KMS-11 (cell line): Measurements from ENCODE around the gene RMRP.

Experiments used
- H2AFZ ChIP-seq: fragments of 200-600 bp; sonication (generic); 2 replicates; pipeline ENCODE4 v1.6.1; 2016; ENCODE audit warnings: antibody characterized with exemption, mixed run types, low read depth
- H3K27ac ChIP-seq: fragments of 200-600 bp; sonication (generic); 2 replicates; pipeline ENCODE4 v1.6.1; 2016; ENCODE audit warnings: mild to moderate bottlenecking, mixed run types
- H3K27me3 ChIP-seq: fragments of 200-600 bp; sonication (generic); 2 replicates; pipeline ENCODE4 v1.6.1; 2017; ENCODE audit warnings: mild to moderate bottlenecking, low read depth, mixed run types, moderate library complexity; ENCODE audit not compliant: insufficient read depth
- H3K36me3 ChIP-seq: fragments of 200-600 bp; sonication (generic); 2 replicates; pipeline ENCODE4 v1.6.1; 2017; ENCODE audit warnings: mild to moderate bottlenecking, mixed run types; ENCODE audit not compliant: insufficient read depth
- H3K4me1 ChIP-seq: fragments of 200-600 bp; sonication (generic); 2 replicates; pipeline ENCODE4 v1.6.1; 2016; ENCODE audit warnings: mild to moderate bottlenecking, low read depth, mixed run types; ENCODE audit not compliant: poor library complexity, severe bottlenecking
- H3K4me2 ChIP-seq: fragments of 200-600 bp; sonication (generic); 2 replicates; pipeline ENCODE4 v1.7.0; 2016; ENCODE audit warnings: mild to moderate bottlenecking, mixed run types
- H3K4me3 ChIP-seq: fragments of 200-600 bp; sonication (generic); IDR thresholded peaks from 2 replicates; pipeline ENCODE4 v1.6.1; 2017; ENCODE audit warnings: low read depth, low read length, mixed read lengths; ENCODE audit not compliant: insufficient read depth
- H3K79me2 ChIP-seq: fragments of 200-600 bp; sonication (generic); 2 replicates; pipeline ENCODE4 v1.6.1; 2016; ENCODE audit warnings: low read depth, mixed run types; ENCODE audit not compliant: insufficient read depth
- H3K9ac ChIP-seq: fragments of 200-600 bp; sonication (generic); 2 replicates; pipeline ENCODE4 v1.6.1; 2016; ENCODE audit warnings: mild to moderate bottlenecking, mixed run types
- H4K20me1 ChIP-seq: fragments of 200-600 bp; sonication (generic); 2 replicates; pipeline ENCODE4 v1.6.1; 2016; ENCODE audit warnings: mild to moderate bottlenecking, mixed run types; ENCODE audit not compliant: insufficient read depth
- TF ChIP-seq, protein P1 (sequence below): fragments of 200-600 bp; sonication (generic); conservative IDR thresholded peaks from 2 replicates; pipeline ENCODE4 v1.6.1; 2017; ENCODE audit warnings: low read depth, mild to moderate bottlenecking, antibody characterized with exemption, low read length, moderate library complexity, mixed read lengths

The RMRP gene

DNA sequence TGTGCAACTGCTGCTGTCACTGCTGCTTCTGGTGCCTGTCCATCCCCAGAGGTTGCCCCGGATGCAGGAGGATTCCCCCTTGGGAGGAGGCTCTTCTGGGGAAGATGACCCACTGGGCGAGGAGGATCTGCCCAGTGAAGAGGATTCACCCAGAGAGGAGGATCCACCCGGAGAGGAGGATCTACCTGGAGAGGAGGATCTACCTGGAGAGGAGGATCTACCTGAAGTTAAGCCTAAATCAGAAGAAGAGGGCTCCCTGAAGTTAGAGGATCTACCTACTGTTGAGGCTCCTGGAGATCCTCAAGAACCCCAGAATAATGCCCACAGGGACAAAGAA lies 16.2 kb upstream of the RMRP start:
- H3K4me2 ChIP-seq = no peak overlapping the region
- H3K27ac ChIP-seq = no peak overlapping the region
- H3K79me2 ChIP-seq = no peaks in the 10 kb centered on the region
- no peaks in the 10 kb centered on the region for H3K27me3 ChIP-seq
- TF ChIP-seq, protein P1, sequence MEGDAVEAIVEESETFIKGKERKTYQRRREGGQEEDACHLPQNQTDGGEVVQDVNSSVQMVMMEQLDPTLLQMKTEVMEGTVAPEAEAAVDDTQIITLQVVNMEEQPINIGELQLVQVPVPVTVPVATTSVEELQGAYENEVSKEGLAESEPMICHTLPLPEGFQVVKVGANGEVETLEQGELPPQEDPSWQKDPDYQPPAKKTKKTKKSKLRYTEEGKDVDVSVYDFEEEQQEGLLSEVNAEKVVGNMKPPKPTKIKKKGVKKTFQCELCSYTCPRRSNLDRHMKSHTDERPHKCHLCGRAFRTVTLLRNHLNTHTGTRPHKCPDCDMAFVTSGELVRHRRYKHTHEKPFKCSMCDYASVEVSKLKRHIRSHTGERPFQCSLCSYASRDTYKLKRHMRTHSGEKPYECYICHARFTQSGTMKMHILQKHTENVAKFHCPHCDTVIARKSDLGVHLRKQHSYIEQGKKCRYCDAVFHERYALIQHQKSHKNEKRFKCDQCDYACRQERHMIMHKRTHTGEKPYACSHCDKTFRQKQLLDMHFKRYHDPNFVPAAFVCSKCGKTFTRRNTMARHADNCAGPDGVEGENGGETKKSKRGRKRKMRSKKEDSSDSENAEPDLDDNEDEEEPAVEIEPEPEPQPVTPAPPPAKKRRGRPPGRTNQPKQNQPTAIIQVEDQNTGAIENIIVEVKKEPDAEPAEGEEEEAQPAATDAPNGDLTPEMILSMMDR = no peak
- no peak overlapping the region for H3K9ac ChIP-seq
- H4K20me1 ChIP-seq = no peaks in the 10 kb centered on the region
- H3K4me3 ChIP-seq = no peak overlapping the region
- no peaks in the 10 kb centered on the region for H3K4me1 ChIP-seq
- no peaks in the 10 kb centered on the region for H3K36me3 ChIP-seq
- no peak overlapping the region for H2AFZ ChIP-seq

DNA sequence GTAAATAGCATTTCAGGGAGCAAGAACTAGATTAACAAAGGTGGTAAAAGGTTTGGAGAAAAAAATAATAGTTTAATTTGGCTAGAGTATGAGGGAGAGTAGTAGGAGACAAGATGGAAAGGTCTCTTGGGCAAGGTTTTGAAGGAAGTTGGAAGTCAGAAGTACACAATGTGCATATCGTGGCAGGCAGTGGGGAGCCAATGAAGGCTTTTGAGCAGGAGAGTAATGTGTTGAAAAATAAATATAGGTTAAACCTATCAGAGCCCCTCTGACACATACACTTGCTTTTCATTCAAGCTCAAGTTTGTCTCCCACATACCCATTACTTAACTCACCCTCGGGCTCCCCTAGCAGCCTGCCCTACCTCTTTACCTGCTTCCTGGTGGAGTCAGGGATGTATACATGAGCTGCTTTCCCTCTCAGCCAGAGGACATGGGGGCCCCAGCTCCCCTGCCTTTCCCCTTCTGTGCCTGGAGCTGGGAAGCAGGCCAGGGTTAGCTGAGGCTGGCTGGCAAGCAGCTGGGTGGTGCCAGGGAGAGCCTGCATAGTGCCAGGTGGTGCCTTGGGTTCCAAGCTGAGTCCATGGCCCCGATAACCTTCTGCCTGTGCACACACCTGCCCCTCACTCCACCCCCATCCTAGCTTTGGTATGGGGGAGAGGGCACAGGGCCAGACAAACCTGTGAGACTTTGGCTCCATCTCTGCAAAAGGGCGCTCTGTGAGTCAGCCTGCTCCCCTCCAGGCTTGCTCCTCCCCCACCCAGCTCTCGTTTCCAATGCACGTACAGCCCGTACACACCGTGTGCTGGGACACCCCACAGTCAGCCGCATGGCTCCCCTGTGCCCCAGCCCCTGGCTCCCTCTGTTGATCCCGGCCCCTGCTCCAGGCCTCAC lies 15.6 kb upstream of the RMRP start, which contains the start of gene CA9:
CA9 (plus strand) TSS at position 797 of the 893 bp plus-strand sequence; CDS start at position 829, 32 bp downstream.
- H3K4me2 ChIP-seq = no peak within 1 kb of the TSS
- H3K27me3 ChIP-seq = no peaks in the 10 kb centered on the region
- H3K4me1 ChIP-seq = no peaks in the 10 kb centered on the region
- no peaks in the 10 kb centered on the region for H3K36me3 ChIP-seq
- TF ChIP-seq, protein P1 = no peak
- H3K4me3 ChIP-seq = no peak within 1 kb of the TSS
- no peak within 1 kb of the TSS for H3K9ac ChIP-seq
- no peak within 1 kb of the TSS for H2AFZ ChIP-seq
- H3K27ac ChIP-seq = no peak within 1 kb of the TSS
- H3K79me2 ChIP-seq = no peaks in the 10 kb centered on the region
- no peaks in the 10 kb centered on the region for H4K20me1 ChIP-seq

DNA sequence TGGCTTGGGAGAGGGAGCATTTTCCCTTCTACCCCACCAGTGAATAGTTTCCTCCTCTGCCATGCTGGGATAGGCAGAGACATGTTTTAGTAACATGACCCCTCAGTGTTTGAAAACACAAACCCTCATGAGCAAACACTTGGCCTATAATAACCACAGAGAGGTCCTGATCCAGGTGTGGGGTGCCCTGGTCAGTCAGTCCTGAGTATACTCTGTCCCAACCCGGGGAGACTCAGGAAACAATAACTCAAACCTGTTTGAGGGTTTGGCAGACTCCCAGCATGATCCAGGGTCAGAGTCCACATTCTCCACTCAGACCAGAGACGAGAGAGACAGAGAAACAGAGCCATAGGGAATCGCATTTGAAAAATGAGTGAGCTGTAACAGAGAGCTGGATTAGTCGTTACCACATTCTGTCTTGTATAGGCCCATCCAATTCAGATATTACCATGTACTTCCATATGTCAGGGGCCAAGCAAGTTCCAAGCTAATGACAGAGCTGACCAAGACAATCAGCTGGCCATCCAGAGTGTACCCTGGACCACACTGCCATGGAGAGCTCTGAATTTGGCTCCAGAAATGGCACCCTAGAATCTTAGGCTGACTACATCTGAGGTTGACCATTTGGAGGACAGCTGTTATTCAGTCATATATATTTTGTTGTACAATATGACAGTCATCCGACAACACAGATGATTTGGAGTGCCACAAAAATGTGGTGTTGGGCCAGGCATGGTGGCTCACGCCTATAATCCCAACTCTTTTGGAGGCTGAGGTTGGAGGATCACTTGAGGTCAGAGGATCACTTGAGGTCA lies 11.7 kb upstream of the RMRP start:
- Histone ChIP-seq H3K4me1 (peaks cover 8% of the 10 kb centered on the region), H3K9ac (no peak overlapping the region), H3K36me3 (no peaks in the 10 kb centered on the region), H3K27me3 (no peaks in the 10 kb centered on the region), H4K20me1 (no peaks in the 10 kb centered on the region), H3K4me3 (no peak overlapping the region), H2AFZ (no peak overlapping the region), H3K27ac (no peak overlapping the region), H3K4me2 (no peak overlapping the region), H3K79me2 (no peaks in the 10 kb centered on the region)
- TF ChIP-seq, protein P1 = no peak

DNA sequence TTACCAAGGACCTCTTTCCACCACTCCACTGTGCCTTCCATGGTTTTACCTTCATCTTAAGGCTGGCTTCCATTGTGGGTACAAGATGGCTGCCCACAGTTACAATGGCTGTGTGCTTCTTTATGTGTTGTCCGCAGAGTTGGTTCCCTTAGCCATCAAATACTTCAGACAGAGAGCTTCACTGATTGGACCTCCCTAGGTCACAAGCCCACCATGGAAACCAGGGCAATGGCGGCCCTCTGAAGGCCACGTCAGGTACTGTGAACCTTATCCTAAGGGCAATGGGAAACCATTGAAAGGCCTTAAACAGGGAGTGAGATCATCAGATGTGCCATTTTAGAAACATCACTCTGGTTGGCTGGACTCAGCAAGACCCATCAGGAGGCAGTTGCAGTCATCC lies 10.1 kb upstream of the RMRP start:
- no peak overlapping the region for H3K27ac ChIP-seq

More for the DNA sequence above, 10.1 kb upstream of the RMRP start:
- no peak overlapping the region for H2AFZ ChIP-seq
- no peaks in the 10 kb centered on the region for H4K20me1 ChIP-seq
- H3K4me1 ChIP-seq = peaks cover 14% of the 10 kb centered on the region
- TF ChIP-seq, protein P1 = no peak
- H3K27me3 ChIP-seq = no peaks in the 10 kb centered on the region
- no peak overlapping the region for H3K4me3 ChIP-seq
- no peaks in the 10 kb centered on the region for H3K79me2 ChIP-seq
- H3K9ac ChIP-seq = no peak overlapping the region
- no peaks in the 10 kb centered on the region for H3K36me3 ChIP-seq
- H3K4me2 ChIP-seq = no peak overlapping the region
